Measurements from ENCODE around the gene SLC2A10. TPM values are rescaled to one million over a fixed set of nuclear protein-coding genes. Genes with fewer than 3 reads are reported as not detected.

The SLC2A10 gene
- total RNA-seq, 1 experiment from 2014 or later: not detected

DNA sequence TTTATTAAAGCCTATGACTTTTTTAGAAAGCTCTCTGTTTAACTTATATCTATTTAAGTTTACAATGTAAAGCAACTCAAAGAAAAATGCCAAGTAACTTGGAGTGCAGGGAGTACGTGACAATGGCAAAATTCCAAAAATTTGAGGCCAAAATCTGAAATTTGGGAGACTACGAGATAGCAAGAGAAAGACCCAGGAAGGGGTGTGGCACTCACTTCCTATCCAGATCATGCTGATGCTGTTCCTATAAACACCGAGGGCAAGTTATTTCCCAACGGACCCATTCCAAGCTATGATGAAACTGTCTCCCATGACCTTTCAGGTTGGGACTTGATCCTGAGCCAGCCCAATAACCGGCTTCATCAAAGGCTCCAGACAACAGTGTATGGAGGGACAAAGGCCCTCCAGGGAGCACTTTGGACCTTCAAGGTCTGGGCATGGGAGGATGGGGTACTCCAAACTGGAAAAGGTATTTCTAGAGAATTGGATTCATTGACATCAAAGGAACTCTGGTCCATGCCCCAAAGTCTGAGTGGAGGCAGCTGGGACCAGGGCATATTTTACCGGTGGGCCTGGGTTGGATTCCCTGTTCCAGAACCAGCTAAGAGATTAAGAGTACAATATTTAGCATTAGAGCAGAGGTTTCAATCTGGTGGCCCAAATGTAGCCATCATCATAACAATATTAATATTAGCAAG is 42.5 kb upstream of the SLC2A10 start:
- Histone ChIP-seq H3K27me3 (replicated peaks; ENCODE audit: insufficient read depth, low read depth, low read length, poor library complexity) (no peaks in the 10 kb centered on the region), H3K4me3 (ENCODE audit: low read depth, low read length, poor library complexity, severe bottlenecking) (no peak overlapping the region), H3K9me3 (ENCODE audit: low read depth, low read length, poor library complexity, severe bottlenecking) (peaks cover 6% of the 10 kb centered on the region), H3K36me3 (ENCODE audit: insufficient read depth, low read length, poor library complexity, severe bottlenecking) (no peaks in the 10 kb centered on the region), H3K4me1 (ENCODE audit: insufficient read depth, low read length, poor library complexity, severe bottlenecking) (no peaks in the 10 kb centered on the region), H3K27ac (ENCODE audit: low read depth, low read length, poor library complexity, severe bottlenecking) (no peak overlapping the region)
- intact Hi-C loops (cut with micrococcal nuclease; ENCODE audit: unreplicated experiment): no loop called here
- no peak for DNase-seq (ENCODE audit: low spot score)
- ChIA-PET POLR2A (ENCODE audit: low non-redundant PET) (no interaction called here), CTCF (no interaction called here)
- BruUV-seq (replicated peaks): no TSS peak
- TF ChIP-seq, protein P1, sequence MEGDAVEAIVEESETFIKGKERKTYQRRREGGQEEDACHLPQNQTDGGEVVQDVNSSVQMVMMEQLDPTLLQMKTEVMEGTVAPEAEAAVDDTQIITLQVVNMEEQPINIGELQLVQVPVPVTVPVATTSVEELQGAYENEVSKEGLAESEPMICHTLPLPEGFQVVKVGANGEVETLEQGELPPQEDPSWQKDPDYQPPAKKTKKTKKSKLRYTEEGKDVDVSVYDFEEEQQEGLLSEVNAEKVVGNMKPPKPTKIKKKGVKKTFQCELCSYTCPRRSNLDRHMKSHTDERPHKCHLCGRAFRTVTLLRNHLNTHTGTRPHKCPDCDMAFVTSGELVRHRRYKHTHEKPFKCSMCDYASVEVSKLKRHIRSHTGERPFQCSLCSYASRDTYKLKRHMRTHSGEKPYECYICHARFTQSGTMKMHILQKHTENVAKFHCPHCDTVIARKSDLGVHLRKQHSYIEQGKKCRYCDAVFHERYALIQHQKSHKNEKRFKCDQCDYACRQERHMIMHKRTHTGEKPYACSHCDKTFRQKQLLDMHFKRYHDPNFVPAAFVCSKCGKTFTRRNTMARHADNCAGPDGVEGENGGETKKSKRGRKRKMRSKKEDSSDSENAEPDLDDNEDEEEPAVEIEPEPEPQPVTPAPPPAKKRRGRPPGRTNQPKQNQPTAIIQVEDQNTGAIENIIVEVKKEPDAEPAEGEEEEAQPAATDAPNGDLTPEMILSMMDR (conservative IDR thresholded peaks at IDR 0.05; ENCODE audit: low read depth, low read length): no peak
- no peak for TF ChIP-seq EZH2 (IDR thresholded peaks at IDR 0.05; ENCODE audit: borderline replicate concordance, low read depth, low read length, poor library complexity, severe bottlenecking)

DNA sequence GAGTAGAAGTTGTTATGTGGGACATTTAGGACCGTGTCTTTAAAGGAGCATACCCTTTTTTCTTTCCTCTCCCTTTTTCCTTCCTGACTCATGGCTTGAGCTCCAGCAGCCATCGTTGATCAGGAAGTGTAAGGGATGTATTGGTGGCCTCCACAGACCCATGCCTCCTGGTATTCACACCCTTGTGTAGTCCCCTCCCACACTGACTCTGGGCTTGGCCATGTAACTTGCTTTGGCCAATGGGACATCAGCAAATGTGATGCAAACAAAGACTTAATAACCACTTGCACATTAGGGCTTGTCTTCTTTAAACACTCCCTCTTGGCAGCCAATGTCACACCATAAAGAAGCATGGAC is 39.2 kb upstream of the SLC2A10 start:
- DNase-seq (ENCODE audit: low spot score): no peak
- Histone ChIP-seq H3K27me3 (replicated peaks; ENCODE audit: insufficient read depth, low read depth, low read length, poor library complexity) (no peaks in the 10 kb centered on the region), H3K4me3 (ENCODE audit: low read depth, low read length, poor library complexity, severe bottlenecking) (no peak overlapping the region), H3K27ac (ENCODE audit: low read depth, low read length, poor library complexity, severe bottlenecking) (no peak overlapping the region), H3K4me1 (ENCODE audit: insufficient read depth, low read length, poor library complexity, severe bottlenecking) (no peaks in the 10 kb centered on the region), H3K36me3 (ENCODE audit: insufficient read depth, low read length, poor library complexity, severe bottlenecking) (no peaks in the 10 kb centered on the region), H3K9me3 (ENCODE audit: low read depth, low read length, poor library complexity, severe bottlenecking) (peaks cover 6% of the 10 kb centered on the region)
- BruUV-seq (replicated peaks): no TSS peak
- POLR2A ChIA-PET (ENCODE audit: low non-redundant PET): no interaction called here
- no peak for TF ChIP-seq EZH2 (IDR thresholded peaks at IDR 0.05; ENCODE audit: borderline replicate concordance, low read depth, low read length, poor library complexity, severe bottlenecking)
- TF ChIP-seq, protein P1 (conservative IDR thresholded peaks at IDR 0.05; ENCODE audit: low read depth, low read length): no peak
- intact Hi-C loops (cut with micrococcal nuclease; ENCODE audit: unreplicated experiment): no loop called here
- CTCF ChIA-PET: no interaction called here

DNA sequence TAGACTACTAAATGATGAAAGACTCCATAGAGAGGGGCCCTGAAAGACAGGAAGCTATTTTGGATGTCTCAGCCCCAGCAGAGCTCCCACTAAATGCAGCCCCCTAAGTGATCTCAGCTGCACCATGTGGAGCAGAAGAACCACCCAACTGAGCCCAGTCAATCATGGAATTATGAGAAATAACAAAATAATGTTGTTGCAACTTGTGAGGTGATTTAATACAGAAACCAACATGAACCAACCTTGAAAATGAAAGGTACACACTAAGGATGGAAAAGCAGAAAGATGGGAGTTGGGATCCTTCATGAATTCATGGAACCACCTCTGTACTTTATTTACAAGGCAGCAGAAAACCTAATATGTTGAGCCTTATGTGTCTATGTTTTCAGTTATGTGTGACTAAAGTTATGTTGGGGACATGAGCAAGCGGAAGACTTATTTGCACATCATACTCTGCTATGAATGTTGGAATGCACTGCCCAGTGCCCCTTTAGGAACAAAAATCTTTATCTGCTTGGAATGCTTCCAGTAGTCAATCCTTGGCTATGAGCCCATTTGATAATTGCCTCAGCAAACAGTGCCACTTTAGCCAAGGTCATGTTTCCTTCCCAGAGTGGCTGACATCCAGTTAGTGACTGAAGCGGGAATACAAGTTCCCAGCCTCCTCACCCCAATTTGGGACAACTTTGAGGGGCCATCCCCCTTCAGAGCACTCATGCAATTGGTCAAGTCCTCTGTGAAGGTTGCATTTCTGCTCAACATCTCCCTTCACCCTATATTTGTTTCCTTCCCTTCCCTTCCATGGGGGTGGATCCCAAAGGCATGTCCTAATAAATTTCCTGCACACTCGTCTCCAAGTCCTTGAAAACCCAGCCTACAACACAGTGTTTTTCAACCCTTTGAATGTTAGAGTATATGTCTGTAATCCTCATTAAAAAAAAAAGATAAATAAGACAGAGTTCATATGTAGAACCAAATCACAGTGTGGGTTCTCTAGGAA is 38.6 kb upstream of the SLC2A10 start:
- H3K27me3 ChIP-seq (replicated peaks; ENCODE audit: insufficient read depth, low read depth, low read length, poor library complexity): no peaks in the 10 kb centered on the region
- H3K36me3 ChIP-seq (ENCODE audit: insufficient read depth, low read length, poor library complexity, severe bottlenecking): no peaks in the 10 kb centered on the region
- no TSS peak for BruUV-seq (replicated peaks)
- H3K4me3 ChIP-seq (ENCODE audit: low read depth, low read length, poor library complexity, severe bottlenecking): no peak overlapping the region
- POLR2A ChIA-PET (ENCODE audit: low non-redundant PET): no interaction called here
- intact Hi-C loops (cut with micrococcal nuclease; ENCODE audit: unreplicated experiment): no loop called here
- TF ChIP-seq, protein P1 (conservative IDR thresholded peaks at IDR 0.05; ENCODE audit: low read depth, low read length): no peak
- TF ChIP-seq EZH2 (IDR thresholded peaks at IDR 0.05; ENCODE audit: borderline replicate concordance, low read depth, low read length, poor library complexity, severe bottlenecking): no peak
- H3K27ac ChIP-seq (ENCODE audit: low read depth, low read length, poor library complexity, severe bottlenecking): no peak overlapping the region
- CTCF ChIA-PET: no interaction called here
- no peak for DNase-seq (ENCODE audit: low spot score)
- peaks cover 6% of the 10 kb centered on the region for H3K9me3 ChIP-seq (ENCODE audit: low read depth, low read length, poor library complexity, severe bottlenecking)
- no peaks in the 10 kb centered on the region for H3K4me1 ChIP-seq (ENCODE audit: insufficient read depth, low read length, poor library complexity, severe bottlenecking)
